Subcutaneous abdominal adipose tissue (tissue), 5 donors: ENCODE data around the gene MROH2B.

Experiments used
- H3K27ac ChIP-seq: one replicate; pipeline ENCODE4 v1.7.0; 2013; ENCODE audit warnings: low read depth, mild to moderate bottlenecking, inconsistent platforms, low read length, moderate library complexity
- H3K27me3 ChIP-seq, 5 donors: one replicate each; pipeline ENCODE4 v1.7.0; 2013; ENCODE audit warnings: low read length in 5 of 5, inconsistent platforms in 1 of 5; ENCODE audit not compliant: control insufficient read depth in 5 of 5, insufficient read depth in 4 of 5
- H3K36me3 ChIP-seq, 5 donors: one replicate each; pipeline ENCODE4 v1.7.0; 2013; ENCODE audit warnings: low read length in 5 of 5; ENCODE audit not compliant: control insufficient read depth in 5 of 5, insufficient read depth in 5 of 5
- H3K4me1 ChIP-seq, 5 donors: one replicate each; pipeline ENCODE4 v1.7.0; 2013; ENCODE audit warnings: low read length in 5 of 5, mild to moderate bottlenecking in 3 of 5, moderate library complexity in 1 of 5; ENCODE audit not compliant: control insufficient read depth in 5 of 5, insufficient read depth in 5 of 5
- H3K4me3 ChIP-seq, 5 donors: one replicate each; pipeline ENCODE4 v1.7.0; 2013; ENCODE audit warnings: low read length in 5 of 5, low read depth in 1 of 5
- H3K9ac ChIP-seq, 5 donors: one replicate each; pipeline ENCODE4 v1.7.0; 2013; ENCODE audit warnings: low read length in 5 of 5, mild to moderate bottlenecking in 4 of 5, moderate library complexity in 3 of 5
- H3K9me3 ChIP-seq, 5 donors: one replicate each; pipeline ENCODE4 v1.7.0; 2013; ENCODE audit warnings: low read length in 5 of 5; ENCODE audit not compliant: control insufficient read depth in 5 of 5
- donor health status: healthy.
- donor health status: healthy.
- donor health status: healthy.
- donor health status: healthy.
- donor health status: healthy.

MROH2B gene

DNA sequence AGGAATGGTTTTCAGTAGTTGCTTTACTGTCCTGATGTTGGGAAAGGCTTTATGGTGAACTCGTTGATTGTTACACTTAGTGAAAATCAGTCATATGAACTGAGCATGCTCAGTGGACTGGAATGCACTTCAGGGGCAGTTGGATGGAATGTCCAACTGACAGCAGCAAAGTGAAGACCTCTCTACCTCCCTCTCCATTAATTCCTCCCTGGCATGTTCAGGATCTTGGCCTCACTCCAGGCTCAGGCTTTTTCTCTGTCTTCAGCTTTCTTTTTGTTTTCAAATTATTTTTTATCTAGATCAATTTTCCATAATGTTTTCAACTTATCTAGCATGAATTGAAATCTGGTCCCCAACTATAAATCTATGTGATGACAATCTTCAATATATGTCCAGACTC lies at the start of gene MROH2B:
Gene MROH2B, minus strand, starts transcription at position 101 of the 400 bp plus-strand sequence. CDS start 490 bp downstream, outside the sequence.
- Histone ChIP-seq H3K27me3 (no peaks in the 10 kb centered on the region), H3K9me3 (no peaks in the 10 kb centered on the region), H3K4me1 (no peaks in the 10 kb centered on the region), H3K4me3 (no peak within 1 kb of the TSS), H3K36me3 (no peaks in the 10 kb centered on the region), H3K27ac (no peak within 1 kb of the TSS), H3K9ac (no peak within 1 kb of the TSS)

DNA sequence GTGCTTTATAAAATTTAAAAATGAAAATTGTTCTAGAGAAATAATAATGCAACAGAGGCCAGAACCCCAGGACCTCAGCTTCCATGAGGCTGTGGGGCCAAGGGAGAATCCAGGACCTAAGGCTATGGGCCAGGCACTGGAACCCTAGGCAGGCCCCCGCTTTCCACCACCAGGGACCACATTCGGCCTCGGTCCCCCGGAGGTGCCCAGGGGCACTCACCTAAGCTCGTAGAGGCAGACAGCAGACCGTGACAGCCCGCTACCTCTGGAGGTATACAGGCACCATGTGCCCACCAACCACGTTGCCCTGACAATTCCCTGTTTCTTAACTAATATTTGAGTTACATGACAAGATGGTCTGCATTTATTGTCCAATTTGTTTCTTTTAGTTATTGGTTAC lies 49.5 kb upstream of the MROH2B start:
- Histone ChIP-seq H3K27me3 (no peaks in the 10 kb centered on the region), H3K36me3 (no peaks in the 10 kb centered on the region), H3K9me3 (no peaks in the 10 kb centered on the region), H3K9ac (no peak overlapping the region), H3K4me3 (no peak overlapping the region), H3K4me1 (peaks cover 0 to 8% (median 0%) of the 10 kb centered on the region in 5 donors), H3K27ac (no peak overlapping the region)

DNA sequence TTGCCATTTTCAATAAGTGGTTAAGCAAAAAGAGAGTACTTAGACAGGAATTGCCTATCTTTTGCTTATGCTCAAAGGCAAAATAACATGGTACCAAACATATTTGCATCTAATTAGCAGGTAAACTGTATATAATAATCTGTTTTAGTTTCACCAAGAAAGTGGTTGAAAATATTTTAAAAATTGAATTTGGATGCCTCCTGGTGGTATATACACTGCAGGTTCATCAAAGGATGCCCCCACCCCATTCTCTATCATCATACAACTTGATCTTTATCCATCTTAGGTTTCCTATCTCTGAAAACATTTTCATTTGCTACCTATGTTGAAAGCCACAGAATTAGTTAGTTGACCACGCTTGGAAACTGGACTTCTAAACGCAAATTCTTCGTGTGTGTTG lies 47.0 kb upstream of the MROH2B start:
- no peaks in the 10 kb centered on the region for H3K36me3 ChIP-seq
- H3K4me3 ChIP-seq: no peak overlapping the region
- no peak overlapping the region for H3K9ac ChIP-seq
- no peaks in the 10 kb centered on the region for H3K27me3 ChIP-seq
- H3K9me3 ChIP-seq: no peaks in the 10 kb centered on the region
- H3K27ac ChIP-seq: no peak overlapping the region
- peaks cover 0 to 8% (median 0%) of the 10 kb centered on the region in 5 donors for H3K4me1 ChIP-seq

DNA sequence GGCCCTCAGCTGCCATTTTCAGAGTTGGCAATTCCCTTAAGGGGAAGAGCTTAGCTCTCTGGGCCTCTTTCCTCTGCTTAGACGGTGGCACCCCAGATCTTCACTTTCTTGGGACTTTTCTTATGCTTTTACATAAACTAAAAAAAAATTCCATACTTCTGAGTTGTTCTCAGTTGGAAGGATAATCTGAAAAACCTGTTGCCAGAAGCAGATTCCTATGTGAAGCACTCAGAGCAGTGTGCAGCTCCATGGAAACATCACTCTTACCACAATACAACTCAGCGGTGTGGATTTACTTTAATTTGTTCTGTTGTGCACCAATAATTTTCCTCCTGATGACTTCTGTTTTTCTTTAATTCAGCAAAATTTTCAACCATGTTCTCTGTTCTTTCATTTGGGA lies 44.1 kb upstream of the MROH2B start:
- no peak overlapping the region for H3K27ac ChIP-seq
- H3K4me3 ChIP-seq: no peak overlapping the region
- H3K27me3 ChIP-seq: no peaks in the 10 kb centered on the region
- no peaks in the 10 kb centered on the region for H3K36me3 ChIP-seq
- no peaks in the 10 kb centered on the region for H3K9me3 ChIP-seq
- H3K4me1 ChIP-seq: no peaks in the 10 kb centered on the region
- H3K9ac ChIP-seq: no peak overlapping the region

DNA sequence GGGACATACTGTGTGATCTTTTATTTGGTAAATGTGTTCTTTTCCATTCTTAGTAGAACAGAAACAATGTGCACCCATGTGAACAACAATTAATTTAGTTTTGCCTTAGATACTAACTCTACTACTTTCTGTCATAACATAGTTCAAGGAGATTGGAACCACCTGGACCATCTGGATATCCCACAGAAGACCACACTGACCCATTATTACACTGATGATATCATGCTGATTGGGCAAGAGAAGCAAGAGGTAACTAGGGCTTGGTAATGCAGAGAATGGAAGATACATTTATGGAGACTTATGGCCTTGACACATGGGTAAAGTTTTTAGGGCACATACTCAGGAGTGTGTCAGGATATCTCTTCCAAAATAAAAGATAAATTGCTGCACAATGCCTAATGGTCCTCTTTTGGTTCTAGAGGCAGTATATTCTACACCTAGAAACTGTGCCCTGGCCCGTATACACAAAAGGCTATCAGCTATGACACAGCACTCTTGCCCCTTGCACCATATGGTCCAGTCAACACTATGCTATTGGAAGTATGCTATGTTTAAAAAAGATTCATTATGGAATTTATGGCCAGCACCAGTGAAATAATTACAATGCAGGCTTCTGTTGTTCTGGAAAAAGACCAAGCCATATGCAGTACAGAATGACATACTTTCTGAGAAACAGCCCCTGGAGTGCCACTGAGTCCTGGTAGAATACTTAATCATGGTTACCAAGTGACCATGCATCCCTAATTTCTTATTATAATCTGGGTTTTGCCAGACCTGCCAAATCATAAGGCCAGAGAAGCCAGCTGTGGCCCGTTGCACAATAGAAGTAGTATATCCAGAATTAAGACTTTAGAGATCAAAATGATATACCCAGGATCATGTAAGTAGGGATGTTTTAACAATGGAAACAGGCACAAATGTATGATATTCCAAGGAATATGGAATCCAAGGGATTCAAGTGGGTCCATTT lies 41.6 kb upstream of the MROH2B start:
- no peak overlapping the region for H3K4me3 ChIP-seq
- H3K36me3 ChIP-seq: no peaks in the 10 kb centered on the region
- no peaks in the 10 kb centered on the region for H3K4me1 ChIP-seq
- no peak overlapping the region for H3K9ac ChIP-seq
- no peak overlapping the region for H3K27ac ChIP-seq
- H3K9me3 ChIP-seq: no peaks in the 10 kb centered on the region
- H3K27me3 ChIP-seq: no peaks in the 10 kb centered on the region

DNA sequence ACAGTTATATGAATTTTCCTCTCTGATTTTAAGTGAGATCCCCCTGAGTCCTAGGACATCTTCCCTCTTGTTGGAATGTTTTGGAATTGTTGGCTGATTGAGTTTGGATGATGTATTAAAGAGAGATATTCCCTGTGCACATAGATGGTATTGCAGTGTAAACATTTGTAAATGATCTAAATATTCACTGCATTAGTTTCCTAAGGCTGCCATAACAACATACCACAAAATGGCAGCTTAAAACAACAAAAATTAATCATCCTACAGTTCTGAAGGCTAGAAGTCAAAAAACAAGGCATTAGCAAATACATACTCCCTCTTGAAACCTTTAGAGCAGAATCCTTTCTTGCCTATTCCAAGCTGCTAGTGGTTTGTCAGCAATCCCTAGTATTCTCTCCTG lies 38.0 kb upstream of the MROH2B start:
- no peak overlapping the region for H3K9ac ChIP-seq
- no peak overlapping the region for H3K27ac ChIP-seq
- no peaks in the 10 kb centered on the region for H3K9me3 ChIP-seq
- H3K27me3 ChIP-seq: no peaks in the 10 kb centered on the region
- no peaks in the 10 kb centered on the region for H3K4me1 ChIP-seq
- no peak overlapping the region for H3K4me3 ChIP-seq
- no peaks in the 10 kb centered on the region for H3K36me3 ChIP-seq

DNA sequence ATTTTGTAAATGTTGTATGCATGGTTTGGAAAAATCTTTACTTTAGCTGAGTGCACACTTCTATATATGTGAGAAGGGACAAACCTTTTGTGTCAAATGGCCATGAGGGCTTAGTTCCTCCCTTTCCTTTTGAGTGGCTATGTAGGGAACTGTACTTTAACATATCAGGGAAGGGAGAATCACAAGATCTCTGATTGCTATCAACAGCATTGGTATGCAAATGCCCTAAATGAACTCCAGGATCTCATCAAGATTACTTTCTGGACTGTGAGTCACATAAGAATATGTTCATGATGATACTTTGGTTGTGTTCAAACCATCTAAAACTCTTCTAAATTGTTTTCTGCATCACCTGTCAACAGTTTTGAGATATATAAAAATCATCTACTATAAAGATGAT lies 31.2 kb upstream of the MROH2B start:
- no peaks in the 10 kb centered on the region for H3K27me3 ChIP-seq
- no peak overlapping the region for H3K27ac ChIP-seq
- H3K9ac ChIP-seq: no peak overlapping the region
- no peaks in the 10 kb centered on the region for H3K36me3 ChIP-seq
- no peaks in the 10 kb centered on the region for H3K9me3 ChIP-seq
- H3K4me1 ChIP-seq: no peaks in the 10 kb centered on the region
- no peak overlapping the region for H3K4me3 ChIP-seq

DNA sequence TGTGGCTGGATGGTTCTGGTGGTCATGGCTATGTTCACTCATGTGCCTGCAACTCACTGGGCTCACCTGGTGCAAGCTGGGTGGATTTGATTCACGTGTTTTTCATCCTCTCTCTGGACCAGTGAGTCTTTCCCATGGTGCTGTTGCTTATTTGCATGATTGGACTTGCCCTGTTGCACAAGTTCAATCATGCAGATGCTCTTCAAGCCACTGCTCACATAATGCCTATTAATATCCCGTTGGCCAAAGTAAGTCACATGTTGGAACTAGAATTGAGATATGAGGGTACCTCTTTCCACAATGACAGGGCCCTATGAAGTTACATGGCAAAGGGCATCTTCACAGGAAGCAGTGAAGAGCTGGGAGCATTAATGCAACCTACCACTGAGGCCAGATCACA lies 26.5 kb upstream of the MROH2B start:
- Histone ChIP-seq H3K4me1 (peaks cover 0 to 4% (median 0%) of the 10 kb centered on the region in 5 donors), H3K9ac (no peak overlapping the region), H3K9me3 (no peaks in the 10 kb centered on the region), H3K4me3 (no peak overlapping the region), H3K27ac (no peak overlapping the region), H3K27me3 (no peaks in the 10 kb centered on the region), H3K36me3 (no peaks in the 10 kb centered on the region)

DNA sequence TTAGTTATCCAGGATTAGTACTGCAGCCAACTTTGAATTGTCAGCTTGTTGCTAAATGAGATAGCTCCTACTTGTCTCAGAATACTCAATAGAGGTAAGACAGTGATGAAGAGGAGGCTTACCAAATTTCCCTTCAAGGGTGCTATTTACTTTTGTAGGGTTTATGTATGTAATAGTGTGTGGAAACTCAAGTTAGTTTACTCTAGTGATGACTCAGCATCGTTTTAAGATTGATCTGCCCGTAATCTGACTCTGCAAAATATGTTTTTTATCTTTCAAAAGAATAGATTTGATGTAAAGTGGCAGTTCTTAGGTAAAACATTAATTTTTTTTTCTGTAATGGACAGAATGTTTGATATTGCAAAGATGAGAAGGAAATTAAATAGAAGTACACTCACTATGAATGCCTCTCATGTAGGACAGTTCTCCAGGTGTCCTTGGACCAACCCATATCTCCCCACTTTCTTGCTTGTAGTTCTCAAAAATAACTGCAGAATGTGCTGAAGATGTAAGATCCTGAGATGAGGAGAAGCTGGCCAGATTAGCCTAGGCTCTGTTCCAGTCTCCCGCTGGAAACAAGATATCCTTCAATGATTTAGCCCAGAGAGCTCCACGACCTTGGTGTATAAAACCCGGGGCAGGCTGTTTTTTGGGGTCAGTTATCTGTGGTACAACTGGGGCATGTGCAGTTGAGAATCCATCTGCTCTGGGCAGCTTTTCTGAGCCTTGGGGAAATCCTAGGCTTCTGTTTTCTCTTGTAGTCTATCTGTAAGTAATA lies 24.4 kb upstream of the MROH2B start:
- peaks cover 0 to 4% (median 0%) of the 10 kb centered on the region in 5 donors for H3K4me1 ChIP-seq
- no peak overlapping the region for H3K4me3 ChIP-seq
- H3K9me3 ChIP-seq: peaks cover 0 to 3% (median 0%) of the 10 kb centered on the region in 5 donors
- H3K36me3 ChIP-seq: no peaks in the 10 kb centered on the region
- H3K9ac ChIP-seq: no peak overlapping the region
- H3K27me3 ChIP-seq: no peaks in the 10 kb centered on the region
- H3K27ac ChIP-seq: no peak overlapping the region

DNA sequence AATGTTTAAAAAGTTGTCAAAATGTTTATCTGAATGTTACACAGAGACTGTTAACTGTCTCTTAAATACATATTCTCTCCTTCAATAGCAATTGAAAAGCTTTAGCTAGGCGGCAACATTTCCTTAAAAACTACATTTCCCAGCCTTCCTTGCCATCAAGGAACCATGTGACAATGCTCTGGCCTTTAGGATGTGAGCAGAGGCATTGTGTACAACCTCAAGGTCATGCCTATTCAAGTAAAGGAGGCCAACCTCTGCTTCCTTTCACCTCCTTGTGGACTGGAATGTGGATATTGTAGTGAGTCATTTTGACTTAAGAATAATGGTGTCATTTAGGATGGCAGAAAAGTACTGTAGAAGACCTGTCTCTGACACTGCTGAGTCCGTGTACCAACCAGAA lies 23.7 kb upstream of the MROH2B start:
- no peak overlapping the region for H3K27ac ChIP-seq
- no peak overlapping the region for H3K4me3 ChIP-seq
- H3K36me3 ChIP-seq: no peaks in the 10 kb centered on the region
- no peak overlapping the region for H3K9ac ChIP-seq
- H3K9me3 ChIP-seq: peaks cover 0 to 3% (median 0%) of the 10 kb centered on the region in 5 donors
- H3K4me1 ChIP-seq: peaks cover 0 to 4% (median 0%) of the 10 kb centered on the region in 5 donors
- no peaks in the 10 kb centered on the region for H3K27me3 ChIP-seq
